ENCODE results near the gene PRKRA.
"Not testable (repeated sequence)": the region's sequence is repeated elsewhere in the genome, so short reads cannot be mapped to it uniquely, and the experiment has no call there.

PRKRA gene

GRCh38 chr2:178455947-178456346 is 5.0 kb upstream of the PRKRA start:
- DNase-seq, result no peak

GRCh38 chr2:178452870-178453269 is 1.9 kb upstream of the PRKRA start:
- no peak for DNase-seq

GRCh38 chr2:178452334-178452733 is 1.4 kb upstream of the PRKRA start:
- DNase-seq, result no peak

- peak in 2 of 4 experiments; percentile 73 to 74 for DNase-seq
Observed at GRCh38 chr2:178450524-178450773, 526 bp downstream of the PRKRA start.

- DNase-seq, result no peak
Observed at GRCh38 chr2:178449700-178450523, 1.1 kb downstream of the PRKRA start.

GRCh38 chr2:178448968-178449661 is 1.9 kb downstream of the PRKRA start:
- DNase-seq, result no peak

- no peak for DNase-seq
Observed at GRCh38 chr2:178441426-178441825, 9.5 kb downstream of the PRKRA start.

- no peak for DNase-seq
Observed at GRCh38 chr2:178436662-178437061, 14.3 kb downstream of the PRKRA start.

- no peak for DNase-seq
Observed at GRCh38 chr2:178429336-178429735, 21.6 kb downstream of the PRKRA start.

- DNase-seq, result no peak
Observed at GRCh38 chr2:178428396-178428806, 22.6 kb downstream of the PRKRA start.

GRCh38 chr2:178427458-178427857 is 23.5 kb downstream of the PRKRA start:
- DNase-seq, result no peak

- DNase-seq, result no peak
Observed at GRCh38 chr2:178426388-178426787, 24.6 kb downstream of the PRKRA start.

- DNase-seq, result no peak
Observed at GRCh38 chr2:178425255-178425827, 25.6 kb downstream of the PRKRA start.

GRCh38 chr2:178423746-178424145 is 27.2 kb downstream of the PRKRA start:
- DNase-seq, result not testable (repeated sequence)

GRCh38 chr2:178422097-178422496 is 28.9 kb downstream of the PRKRA start:
- DNase-seq, result no peak

- no peak for DNase-seq
Observed at GRCh38 chr2:178420463-178420999, 30.4 kb downstream of the PRKRA start.

- no peak for DNase-seq
Observed at GRCh38 chr2:178419123-178419522, 31.9 kb downstream of the PRKRA start.

GRCh38 chr2:178418426-178418825 is 32.5 kb downstream of the PRKRA start:
- DNase-seq, result no peak

- no peak for DNase-seq
Observed at GRCh38 chr2:178417916-178418315, 33.1 kb downstream of the PRKRA start.

GRCh38 chr2:178415979-178416378 is 35.0 kb downstream of the PRKRA start:
- DNase-seq, result no peak

GRCh38 chr2:178414266-178415247 is 36.4 kb downstream of the PRKRA start:
- DNase-seq, result peak; percentile 8 to 50 (median 29)

GRCh38 chr2:178413472-178414265 is 37.3 kb downstream of the PRKRA start:
- peak; percentile 24 to 59 (median 46) for DNase-seq

Measured in activated naive CD4-positive, alpha-beta T cell (primary cell).